Large intestine (tissue), 3 donors: ENCODE results near the gene CCDC148. TPM values are rescaled to one million over a fixed set of nuclear protein-coding genes. Genes with fewer than 3 reads are reported as not detected.

ENCODE experiments used
- DNase-seq, 2 donors: peaks; one replicate each; pipeline versions ENCODE4 v3.0.0 to v3.0.0-alpha.2; 2013
- H3K27ac ChIP-seq: one replicate; pipeline ENCODE4 v1.5.1; 2013; ENCODE audit warnings: low read length
- H3K27me3 ChIP-seq: 2 replicates; pipeline ENCODE4 v1.6.1; 2013; ENCODE audit warnings: low read length; ENCODE audit not compliant: control insufficient read depth, insufficient read depth
- H3K36me3 ChIP-seq: 2 replicates; pipeline ENCODE4 v1.6.1; 2013; ENCODE audit warnings: low read length; ENCODE audit not compliant: control insufficient read depth, insufficient read depth
- H3K4me1 ChIP-seq: one replicate; pipeline ENCODE4 v1.6.1; 2013; ENCODE audit warnings: low read length; ENCODE audit not compliant: control insufficient read depth, insufficient read depth
- H3K4me3 ChIP-seq: one replicate; pipeline ENCODE4 v1.5.1; 2013; ENCODE audit warnings: low read length
- H3K9me3 ChIP-seq: one replicate; pipeline ENCODE4 v1.6.1; 2013; ENCODE audit warnings: mild to moderate bottlenecking, low read depth, low read length, moderate library complexity; ENCODE audit not compliant: control insufficient read depth
- WGBS: methylation state at CpG from one replicate; pipeline ENCODE4 v1.1.5; 2013; ENCODE audit warnings: low lambda C conversion rate; ENCODE audit not compliant: insufficient coverage; 5-methylcytosine and 5-hydroxymethylcytosine counted together
- polyA plus RNA-seq: library from polyadenylated mRNA; unstranded; fragments of 120-200 nt; gene quantifications from one replicate; pipeline ENCODE4 v1.2.1, GENCODE V29; 2013

CCDC148 gene
- polyA plus RNA-seq, 1 donor: 0.61 TPM

- no peaks in the 10 kb centered on the region for H3K4me1 ChIP-seq
- WGBS: no CpG with 5 or more reads among the region's 3 CpGs
- DNase-seq: no peak
- no peak overlapping the region for H3K4me3 ChIP-seq
- H3K27ac ChIP-seq: no peak overlapping the region
- H3K27me3 ChIP-seq: no peaks in the 10 kb centered on the region
- no peaks in the 10 kb centered on the region for H3K36me3 ChIP-seq
- no peaks in the 10 kb centered on the region for H3K9me3 ChIP-seq
These were observed 303.1 kb downstream of the CCDC148 start for GRCh38 chr2:158153270-158154015.

GRCh38 chr2:158144914-158145625 is 311.5 kb downstream of the CCDC148 start:
- Histone ChIP-seq H3K36me3 (no peaks in the 10 kb centered on the region), H3K9me3 (peaks cover 6% of the 10 kb centered on the region), H3K4me1 (peaks cover 7% of the 10 kb centered on the region), H3K27ac (peak overlapping the region; percentile 62), H3K4me3 (no peak overlapping the region), H3K27me3 (no peaks in the 10 kb centered on the region)
- 44% methylated on average over 1 of the region's 13 CpGs for WGBS
- DNase-seq: no peak

GRCh38 chr2:158143703-158144360 is 312.7 kb downstream of the CCDC148 start:
- peak; percentile 53 to 78 for DNase-seq
- Histone ChIP-seq H3K27ac (peak overlapping the region; percentile 62), H3K4me3 (no peak overlapping the region), H3K36me3 (no peaks in the 10 kb centered on the region), H3K4me1 (peaks cover 7% of the 10 kb centered on the region), H3K27me3 (no peaks in the 10 kb centered on the region), H3K9me3 (peaks cover 6% of the 10 kb centered on the region)
- WGBS: 80% methylated on average over 1 of the region's 3 CpGs

GRCh38 chr2:158142568-158143332 is 313.8 kb downstream of the CCDC148 start:
- 68% methylated on average over 3 of the region's 6 CpGs for WGBS
- Histone ChIP-seq H3K27ac (peak overlapping the region; percentile 62), H3K36me3 (no peaks in the 10 kb centered on the region), H3K4me1 (peaks cover 7% of the 10 kb centered on the region), H3K27me3 (no peaks in the 10 kb centered on the region), H3K9me3 (peaks cover 4% of the 10 kb centered on the region), H3K4me3 (no peak overlapping the region)
- peak; percentile 31 to 48 for DNase-seq

- Histone ChIP-seq H3K9me3 (peaks cover 2% of the 10 kb centered on the region), H3K4me3 (no peak overlapping the region), H3K4me1 (peaks cover 7% of the 10 kb centered on the region), H3K27ac (no peak overlapping the region), H3K36me3 (no peaks in the 10 kb centered on the region), H3K27me3 (no peaks in the 10 kb centered on the region)
- no peak for DNase-seq
- 67% methylated on average over 1 of the region's 3 CpGs for WGBS
These were observed 314.4 kb downstream of the CCDC148 start for GRCh38 chr2:158142165-158142564.

- Histone ChIP-seq H3K4me1 (peaks cover 7% of the 10 kb centered on the region), H3K36me3 (no peaks in the 10 kb centered on the region), H3K9me3 (no peaks in the 10 kb centered on the region), H3K27ac (no peak overlapping the region), H3K27me3 (no peaks in the 10 kb centered on the region), H3K4me3 (no peak overlapping the region)
- WGBS: 100% methylated on average over 1 of the region's 1 CpG
- DNase-seq: no peak
These were observed 316.4 kb downstream of the CCDC148 start for GRCh38 chr2:158140201-158140600.

GRCh38 chr2:158138255-158138654 is 318.3 kb downstream of the CCDC148 start:
- no peaks in the 10 kb centered on the region for H3K36me3 ChIP-seq
- DNase-seq: no peak
- H3K4me1 ChIP-seq: peaks cover 9% of the 10 kb centered on the region
- H3K4me3 ChIP-seq: no peak overlapping the region
- no CpG with 5 or more reads among the region's 5 CpGs for WGBS
- H3K9me3 ChIP-seq: no peaks in the 10 kb centered on the region
- no peaks in the 10 kb centered on the region for H3K27me3 ChIP-seq
- H3K27ac ChIP-seq: no peak overlapping the region

GRCh38 chr2:158135096-158135495 is 321.5 kb downstream of the CCDC148 start:
- peaks cover 21% of the 10 kb centered on the region for H3K4me1 ChIP-seq
- no peak overlapping the region for H3K4me3 ChIP-seq
- H3K27me3 ChIP-seq: no peaks in the 10 kb centered on the region
- DNase-seq: no peak
- no peaks in the 10 kb centered on the region for H3K36me3 ChIP-seq
- no peaks in the 10 kb centered on the region for H3K9me3 ChIP-seq
- no peak overlapping the region for H3K27ac ChIP-seq
- WGBS: no CpG with 5 or more reads among the region's 1 CpG

DNA sequence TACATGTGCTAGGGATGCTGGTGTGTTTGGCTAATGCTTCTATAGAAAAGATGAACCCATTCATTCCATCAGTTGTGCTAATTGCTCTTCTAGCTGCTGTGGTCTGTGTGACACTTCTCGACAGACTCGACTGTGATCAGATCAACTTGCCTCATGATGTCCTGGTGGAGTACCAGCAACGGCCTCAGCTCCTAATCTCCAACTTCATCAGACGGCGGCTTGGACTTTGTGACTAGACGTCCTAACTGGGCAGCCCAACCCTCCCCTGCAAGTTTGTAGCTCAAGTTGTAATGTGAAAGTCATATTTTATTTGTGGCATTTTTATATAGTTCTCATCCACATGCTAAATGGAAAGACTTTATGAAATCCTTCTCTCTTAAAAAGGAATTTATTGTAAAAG is 321.9 kb downstream of the CCDC148 start:
- H3K9me3 ChIP-seq: no peaks in the 10 kb centered on the region
- peak; percentile 76 to 87 for DNase-seq
- no peaks in the 10 kb centered on the region for H3K36me3 ChIP-seq
- 0% methylated on average over 3 of the region's 6 CpGs for WGBS
- peaks cover 26% of the 10 kb centered on the region for H3K4me1 ChIP-seq
- no peak overlapping the region for H3K4me3 ChIP-seq
- H3K27ac ChIP-seq: peak overlapping the region; percentile 49
- no peaks in the 10 kb centered on the region for H3K27me3 ChIP-seq

DNA sequence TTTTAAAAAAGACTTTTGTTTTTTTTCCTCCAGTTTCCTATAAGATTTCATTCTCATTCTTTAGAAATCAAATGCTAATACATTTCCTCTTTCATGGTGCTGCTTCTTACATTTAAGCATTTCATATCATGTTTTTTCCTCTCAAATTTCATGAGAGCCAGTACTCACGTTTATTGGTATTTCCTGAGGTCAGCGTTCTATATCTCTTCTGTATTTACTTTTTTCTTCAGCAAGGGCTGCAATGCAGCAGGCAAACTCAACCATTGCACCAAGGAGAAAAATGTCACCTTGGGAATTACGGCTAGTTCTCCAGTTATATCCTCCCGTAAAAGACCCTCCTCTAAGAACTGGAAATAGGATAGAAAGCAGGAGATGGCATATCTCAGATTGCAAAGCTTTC is 322.5 kb downstream of the CCDC148 start:
- Histone ChIP-seq H3K36me3 (no peaks in the 10 kb centered on the region), H3K27ac (peak overlapping the region; percentile 49), H3K27me3 (no peaks in the 10 kb centered on the region), H3K4me1 (peaks cover 32% of the 10 kb centered on the region), H3K4me3 (no peak overlapping the region), H3K9me3 (no peaks in the 10 kb centered on the region)
- no peak for DNase-seq
- 0% methylated on average over 2 of the region's 4 CpGs for WGBS
